Fibroblast of gingiva (primary cell): ENCODE results near the gene PRSS27.

Experiments
- DNase-seq: peaks from one replicate; pipeline ENCODE4 v3.0.0-alpha.2; 2011; ENCODE audit warnings: low read depth

PRSS27 gene

GRCh38 chr16:2751577-2752034, 31.6 kb upstream of the PRSS27 start:
- no peak for DNase-seq

- no peak for DNase-seq
Observed at GRCh38 chr16:2749936-2750335, 29.9 kb upstream of the PRSS27 start.

GRCh38 chr16:2749476-2749875, 29.5 kb upstream of the PRSS27 start:
- no peak for DNase-seq

- no peak for DNase-seq
Observed at GRCh38 chr16:2748757-2749455, 28.9 kb upstream of the PRSS27 start.

GRCh38 chr16:2745961-2746360, 25.9 kb upstream of the PRSS27 start:
- no peak for DNase-seq

- DNase-seq, result no peak
Observed at GRCh38 chr16:2745116-2745890, 25.3 kb upstream of the PRSS27 start.

- no peak for DNase-seq
Observed at GRCh38 chr16:2744711-2745110, 24.7 kb upstream of the PRSS27 start.

GRCh38 chr16:2743007-2743810, 23.2 kb upstream of the PRSS27 start:
- DNase-seq, result no peak

GRCh38 chr16:2742323-2743006, 22.4 kb upstream of the PRSS27 start:
- DNase-seq, result no peak

GRCh38 chr16:2741168-2741567, 21.1 kb upstream of the PRSS27 start:
- no peak for DNase-seq

GRCh38 chr16:2740476-2740875, 20.5 kb upstream of the PRSS27 start:
- DNase-seq, result no peak

- DNase-seq, result no peak
Observed at GRCh38 chr16:2739625-2740430, 19.8 kb upstream of the PRSS27 start.

GRCh38 chr16:2738615-2739014, 18.6 kb upstream of the PRSS27 start:
- no peak for DNase-seq

- no peak for DNase-seq
Observed at GRCh38 chr16:2737895-2738418, 17.9 kb upstream of the PRSS27 start.

- DNase-seq, result no peak
Observed at GRCh38 chr16:2737238-2737605, 17.2 kb upstream of the PRSS27 start.

GRCh38 chr16:2736476-2737237, 16.6 kb upstream of the PRSS27 start:
- DNase-seq, result no peak

GRCh38 chr16:2734844-2735515, 15.0 kb upstream of the PRSS27 start:
- no peak for DNase-seq

- DNase-seq, result no peak
Observed at GRCh38 chr16:2728034-2728433, 8.0 kb upstream of the PRSS27 start.

GRCh38 chr16:2726923-2727322, 6.9 kb upstream of the PRSS27 start:
- no peak for DNase-seq
